Renal cortical epithelial cell (primary cell): ENCODE data around the gene DYNC1H1. TPM values are rescaled to one million over a fixed set of nuclear protein-coding genes. Genes with fewer than 3 reads are reported as not detected.

Experiments
- DNase-seq: peaks from one replicate; pipeline ENCODE4 v3.0.0-alpha.2; 2011; ENCODE audit warnings: low read depth
- total RNA-seq: library from RNA; depleted of rRNA; stranded (reverse); fragments of >200 nt; gene quantifications from 2 replicates; pipeline ENCODE4 v1.2.3, GENCODE V29; 2014

Gene DYNC1H1
- total RNA-seq, 1 donor from 2014 or later = 1,526 TPM

- no peak for DNase-seq
These were observed 33.3 kb downstream of the DYNC1H1 start for GRCh38 chr14:101997429-101998336.

GRCh38 chr14:102000902-102001301, 36.5 kb downstream of the DYNC1H1 start:
- no peak for DNase-seq

- DNase-seq = no peak
These were observed 41.0 kb downstream of the DYNC1H1 start for GRCh38 chr14:102005336-102005735.

GRCh38 chr14:102007916-102008418, 43.6 kb downstream of the DYNC1H1 start:
- DNase-seq = no peak

GRCh38 chr14:102008891-102009290, 44.5 kb downstream of the DYNC1H1 start:
- no peak for DNase-seq

GRCh38 chr14:102011631-102012030, 47.3 kb downstream of the DYNC1H1 start:
- no peak for DNase-seq

- DNase-seq = no peak
These were observed 48.0 kb downstream of the DYNC1H1 start for GRCh38 chr14:102012336-102012735.

GRCh38 chr14:102013669-102014200, 49.4 kb downstream of the DYNC1H1 start:
- no peak for DNase-seq

- no peak for DNase-seq
These were observed 50.8 kb downstream of the DYNC1H1 start for GRCh38 chr14:102015045-102015685.

GRCh38 chr14:102015771-102016170, 51.4 kb downstream of the DYNC1H1 start:
- no peak for DNase-seq

- no peak for DNase-seq
These were observed 52.2 kb downstream of the DYNC1H1 start for GRCh38 chr14:102016420-102017090.

GRCh38 chr14:102018251-102018650, 53.9 kb downstream of the DYNC1H1 start:
- DNase-seq = no peak

- DNase-seq = no peak
These were observed 54.7 kb downstream of the DYNC1H1 start for GRCh38 chr14:102019006-102019540.

GRCh38 chr14:102020058-102020971, 55.9 kb downstream of the DYNC1H1 start:
- peak; percentile 83 for DNase-seq

- no peak for DNase-seq
These were observed 62.6 kb downstream of the DYNC1H1 start for GRCh38 chr14:102026934-102027333.

GRCh38 chr14:102027951-102028350, 63.6 kb downstream of the DYNC1H1 start:
- no peak for DNase-seq

- peak; percentile 19 for DNase-seq
These were observed 64.4 kb downstream of the DYNC1H1 start for GRCh38 chr14:102028733-102029132.

GRCh38 chr14:102029956-102030355, 65.6 kb downstream of the DYNC1H1 start:
- DNase-seq = no peak

GRCh38 chr14:102033241-102033640, 68.9 kb downstream of the DYNC1H1 start:
- no peak for DNase-seq

- DNase-seq = no peak
These were observed 69.9 kb downstream of the DYNC1H1 start for GRCh38 chr14:102034301-102034700.

GRCh38 chr14:102035914-102036313, 71.5 kb downstream of the DYNC1H1 start:
- no peak for DNase-seq
